Ectodermal cell (in vitro differentiated cells): ENCODE data around the gene TPM2.

Experiments used
- H3K27ac ChIP-seq: 2 replicates; pipeline ENCODE4 v1.7.0; 2013; ENCODE audit warnings: mild to moderate bottlenecking, low read depth, low read length; ENCODE audit not compliant: insufficient read depth, poor library complexity, severe bottlenecking
- H3K27me3 ChIP-seq: 2 replicates; pipeline ENCODE4 v1.7.0; 2013; ENCODE audit warnings: mild to moderate bottlenecking, low read length; ENCODE audit not compliant: insufficient read depth, control insufficient read depth, poor library complexity, severe bottlenecking
- H3K36me3 ChIP-seq: one replicate; pipeline ENCODE4 v1.7.0; 2013; ENCODE audit warnings: low read length; ENCODE audit not compliant: control insufficient read depth, insufficient read depth
- H3K4me1 ChIP-seq: one replicate; pipeline ENCODE4 v1.7.0; 2013; ENCODE audit warnings: low read length; ENCODE audit not compliant: control insufficient read depth, insufficient read depth
- H3K4me3 ChIP-seq: 2 replicates; pipeline ENCODE4 v1.7.0; 2013; ENCODE audit warnings: low read depth, low read length, control low read depth; ENCODE audit not compliant: insufficient read depth
- H3K9me3 ChIP-seq: 2 replicates; pipeline ENCODE4 v1.7.0; 2013; ENCODE audit warnings: mild to moderate bottlenecking, low read length, moderate library complexity; ENCODE audit not compliant: control insufficient read depth
- WGBS, 2 experiments: methylation state at CpG; one replicate each; pipeline ENCODE4 v1.1.7; 2013; ENCODE audit warnings: missing lambda C conversion rate in 2 of 2; 5-methylcytosine and 5-hydroxymethylcytosine counted together

Gene TPM2

DNA sequence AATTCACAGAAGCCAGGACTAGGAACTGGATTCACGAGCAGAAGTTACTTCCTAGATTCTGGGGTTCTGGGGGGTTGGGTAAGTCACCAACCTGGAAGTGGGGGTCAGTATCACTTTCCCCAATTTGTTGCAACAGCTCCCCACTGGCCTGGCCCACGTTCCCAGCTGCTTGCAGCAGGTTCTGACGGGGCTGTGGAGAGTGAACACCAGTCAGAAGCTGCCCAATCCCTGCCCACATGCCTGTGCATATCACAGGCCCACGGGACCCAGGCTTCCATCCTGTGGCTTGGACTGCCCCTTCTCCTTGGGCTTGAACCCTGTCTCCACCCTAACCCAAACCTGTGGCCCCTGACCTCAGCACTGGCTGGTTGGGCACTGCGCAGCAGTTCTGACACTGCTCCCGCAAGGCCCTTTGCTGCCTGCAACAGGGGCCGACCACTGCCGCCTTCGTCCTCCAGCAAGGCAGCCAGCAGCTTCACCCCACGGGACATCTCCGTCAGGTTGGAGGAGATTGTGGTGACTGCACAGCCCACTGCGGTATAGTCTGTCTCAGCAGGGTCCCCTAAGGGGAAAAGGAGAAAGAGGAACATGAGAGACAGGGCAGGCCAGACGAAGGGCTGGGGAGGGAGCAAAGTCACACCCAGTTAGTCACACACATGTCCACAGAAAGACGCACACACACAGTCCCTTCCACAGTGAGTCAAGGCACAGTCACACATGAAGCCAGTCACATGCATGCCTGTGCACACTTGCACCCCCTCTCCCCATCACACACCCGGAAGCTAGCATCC is 29.2 kb upstream of the TPM2 start:
- no peak overlapping the region for H3K27ac ChIP-seq
- 94 to 96% methylated on average over 15 of the region's 15 CpGs for WGBS, 2 experiments
- H3K4me1 ChIP-seq, result no peaks in the 10 kb centered on the region
- H3K27me3 ChIP-seq, result no peaks in the 10 kb centered on the region
- H3K36me3 ChIP-seq, result peaks cover 83% of the 10 kb centered on the region
- no peak overlapping the region for H3K4me3 ChIP-seq
- H3K9me3 ChIP-seq, result no peaks in the 10 kb centered on the region

DNA sequence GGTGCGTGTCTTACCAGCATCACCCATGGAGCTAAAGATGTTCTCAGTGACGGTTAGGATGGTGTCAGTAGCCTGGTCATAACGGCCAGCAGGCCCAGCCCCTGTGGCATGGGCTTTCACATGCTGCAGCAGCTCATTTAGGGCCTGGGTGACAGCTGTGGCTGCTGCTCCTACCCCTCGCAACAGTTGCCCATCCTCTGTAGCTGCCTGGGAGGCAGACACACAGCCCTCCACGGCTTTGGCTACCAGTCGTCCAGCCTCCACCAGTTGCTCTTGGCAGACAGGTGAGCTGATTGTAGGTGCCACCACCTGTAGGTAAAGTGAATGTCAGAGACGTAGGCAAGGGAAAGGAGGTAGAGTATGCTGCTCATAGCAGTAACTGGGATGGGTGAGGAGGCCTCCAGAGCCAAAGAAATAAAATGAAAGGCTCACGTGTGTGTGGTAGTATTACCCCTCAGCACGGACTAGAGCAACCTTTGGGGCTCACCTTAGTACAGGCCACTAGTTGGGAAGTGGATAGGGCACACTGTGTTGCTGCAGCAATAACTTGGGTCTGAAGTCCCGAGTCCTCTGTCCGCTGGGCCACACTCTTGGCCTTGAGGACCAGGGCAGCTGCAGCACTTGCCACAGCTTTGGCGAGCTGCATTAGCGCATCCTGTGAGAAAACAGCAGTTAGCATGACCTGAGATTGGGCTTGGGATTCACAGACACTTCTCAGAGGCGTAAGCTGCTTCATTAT is 27.6 kb upstream of the TPM2 start:
- WGBS, 2 experiments, result 94 to 95% methylated on average over 14 of the region's 14 CpGs
- no peak overlapping the region for H3K4me3 ChIP-seq
- H3K36me3 ChIP-seq, result peaks cover 87% of the 10 kb centered on the region

DNA sequence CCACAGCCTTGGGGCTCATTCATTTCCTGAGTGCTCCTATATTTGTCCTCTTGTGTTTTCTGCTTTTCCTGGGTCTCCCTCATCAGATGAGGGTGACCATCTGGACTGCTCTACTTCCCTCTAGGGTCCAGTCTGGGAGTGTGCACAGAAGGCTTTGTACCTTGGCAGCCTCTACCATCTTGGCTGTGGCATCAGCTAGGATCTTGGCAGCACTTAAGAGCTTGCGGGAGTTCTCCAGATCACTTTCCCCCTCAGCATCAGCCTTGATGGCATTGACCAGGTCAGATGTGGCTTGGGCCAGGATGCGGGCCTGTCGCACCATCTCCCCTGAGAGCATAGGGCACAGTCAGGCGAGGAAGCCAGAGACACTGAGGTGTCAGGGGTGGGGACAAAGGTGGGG is 26.5 kb upstream of the TPM2 start:
- no peaks in the 10 kb centered on the region for H3K27me3 ChIP-seq
- no peak overlapping the region for H3K4me3 ChIP-seq
- no peaks in the 10 kb centered on the region for H3K9me3 ChIP-seq
- no peak overlapping the region for H3K27ac ChIP-seq
- H3K36me3 ChIP-seq, result peaks cover 87% of the 10 kb centered on the region
- 96 to 98% methylated on average over 4 of the region's 4 CpGs for WGBS, 2 experiments
- no peaks in the 10 kb centered on the region for H3K4me1 ChIP-seq

More for the DNA sequence above, 27.6 kb upstream of the TPM2 start:
- no peak overlapping the region for H3K27ac ChIP-seq
- H3K4me1 ChIP-seq, result no peaks in the 10 kb centered on the region
- H3K27me3 ChIP-seq, result no peaks in the 10 kb centered on the region
- no peaks in the 10 kb centered on the region for H3K9me3 ChIP-seq

- H3K27ac ChIP-seq, result no peak overlapping the region
- WGBS, 2 experiments, result 92 to 94% methylated on average over 13 of the region's 13 CpGs
- no peaks in the 10 kb centered on the region for H3K27me3 ChIP-seq
- no peaks in the 10 kb centered on the region for H3K4me1 ChIP-seq
- H3K4me3 ChIP-seq, result no peak overlapping the region
- no peaks in the 10 kb centered on the region for H3K9me3 ChIP-seq
- peaks cover 89% of the 10 kb centered on the region for H3K36me3 ChIP-seq
Measured at GRCh38 chr9:35714579-35715252, 25.0 kb upstream of the TPM2 start.

- Histone ChIP-seq H3K36me3 (peaks cover 87% of the 10 kb centered on the region), H3K9me3 (no peaks in the 10 kb centered on the region), H3K4me3 (no peak overlapping the region), H3K27ac (no peak overlapping the region), H3K4me1 (no peaks in the 10 kb centered on the region), H3K27me3 (no peaks in the 10 kb centered on the region)
- WGBS, 2 experiments, result 97% methylated on average over 6 of the region's 6 CpGs
Measured at GRCh38 chr9:35714123-35714522, 24.4 kb upstream of the TPM2 start.

DNA sequence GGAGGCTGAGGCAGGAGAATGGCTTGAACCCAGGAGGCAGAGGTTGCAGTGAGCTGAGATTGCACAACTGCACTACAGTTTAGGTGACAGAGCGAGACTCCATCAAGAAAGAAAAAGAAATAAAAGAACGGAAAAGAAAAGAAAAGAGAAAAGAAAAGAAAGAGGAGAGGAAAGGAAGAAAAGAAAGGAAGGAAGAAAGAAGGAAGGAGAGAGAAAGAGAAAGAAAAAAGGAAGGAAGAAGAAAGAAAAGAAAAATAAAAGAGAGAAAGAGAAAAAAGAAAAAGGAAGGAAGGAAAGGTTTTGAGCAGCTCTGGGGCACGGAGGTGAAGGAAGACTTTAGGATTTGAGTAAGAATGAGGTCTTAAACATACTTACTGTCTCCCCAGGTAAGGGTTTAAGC is 23.9 kb upstream of the TPM2 start:
- Histone ChIP-seq H3K9me3 (no peaks in the 10 kb centered on the region), H3K4me1 (no peaks in the 10 kb centered on the region), H3K36me3 (peaks cover 83% of the 10 kb centered on the region)

DNA sequence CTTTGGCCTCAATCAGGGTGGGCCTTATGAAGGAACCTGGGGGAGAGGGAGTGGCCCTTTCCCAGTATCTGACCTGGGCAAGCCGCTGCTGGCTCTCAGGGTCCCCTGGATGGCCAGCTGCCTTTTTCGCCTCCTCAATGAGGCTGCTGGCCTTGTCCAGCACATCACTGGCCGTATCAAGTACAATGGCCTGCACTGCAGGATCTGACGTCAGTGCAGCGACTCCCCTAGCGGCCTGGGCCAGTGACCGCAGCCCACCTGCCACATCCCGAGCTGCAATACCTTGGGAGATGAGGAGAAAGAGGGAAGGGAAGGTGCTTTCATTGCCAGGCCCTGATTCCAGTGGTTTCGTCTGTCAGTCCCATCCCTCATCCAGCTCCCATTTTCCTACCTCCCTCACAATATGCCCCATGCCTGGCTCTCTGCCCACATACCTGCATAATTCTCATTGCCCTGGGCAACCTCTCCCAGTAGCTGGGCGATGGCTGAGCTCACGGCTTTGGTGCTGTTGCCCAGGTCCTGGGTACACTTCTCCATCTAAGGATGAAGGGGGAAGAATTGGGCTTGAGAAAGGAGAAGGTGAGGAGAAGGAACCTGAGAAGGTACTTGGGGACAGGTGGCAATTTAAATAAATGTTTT is 23.2 kb upstream of the TPM2 start:
- H3K4me1 ChIP-seq, result no peaks in the 10 kb centered on the region
- no peak overlapping the region for H3K4me3 ChIP-seq
- H3K27me3 ChIP-seq, result no peaks in the 10 kb centered on the region
- 92 to 94% methylated on average over 11 of the region's 11 CpGs for WGBS, 2 experiments
- H3K36me3 ChIP-seq, result peaks cover 86% of the 10 kb centered on the region
- no peak overlapping the region for H3K27ac ChIP-seq
- H3K9me3 ChIP-seq, result no peaks in the 10 kb centered on the region

More for the DNA sequence above, 23.9 kb upstream of the TPM2 start:
- WGBS, 2 experiments, result 92 to 95% methylated on average over 3 of the region's 3 CpGs
- Histone ChIP-seq H3K27ac (no peak overlapping the region), H3K27me3 (no peaks in the 10 kb centered on the region), H3K4me3 (no peak overlapping the region)

GRCh38 chr9:35711501-35712428 is 22.0 kb upstream of the TPM2 start:
- Histone ChIP-seq H3K27me3 (no peaks in the 10 kb centered on the region), H3K27ac (no peak overlapping the region), H3K4me1 (no peaks in the 10 kb centered on the region), H3K9me3 (no peaks in the 10 kb centered on the region), H3K4me3 (no peak overlapping the region), H3K36me3 (peaks cover 86% of the 10 kb centered on the region)
- WGBS, 2 experiments, result 91 to 92% methylated on average over 21 of the region's 21 CpGs

DNA sequence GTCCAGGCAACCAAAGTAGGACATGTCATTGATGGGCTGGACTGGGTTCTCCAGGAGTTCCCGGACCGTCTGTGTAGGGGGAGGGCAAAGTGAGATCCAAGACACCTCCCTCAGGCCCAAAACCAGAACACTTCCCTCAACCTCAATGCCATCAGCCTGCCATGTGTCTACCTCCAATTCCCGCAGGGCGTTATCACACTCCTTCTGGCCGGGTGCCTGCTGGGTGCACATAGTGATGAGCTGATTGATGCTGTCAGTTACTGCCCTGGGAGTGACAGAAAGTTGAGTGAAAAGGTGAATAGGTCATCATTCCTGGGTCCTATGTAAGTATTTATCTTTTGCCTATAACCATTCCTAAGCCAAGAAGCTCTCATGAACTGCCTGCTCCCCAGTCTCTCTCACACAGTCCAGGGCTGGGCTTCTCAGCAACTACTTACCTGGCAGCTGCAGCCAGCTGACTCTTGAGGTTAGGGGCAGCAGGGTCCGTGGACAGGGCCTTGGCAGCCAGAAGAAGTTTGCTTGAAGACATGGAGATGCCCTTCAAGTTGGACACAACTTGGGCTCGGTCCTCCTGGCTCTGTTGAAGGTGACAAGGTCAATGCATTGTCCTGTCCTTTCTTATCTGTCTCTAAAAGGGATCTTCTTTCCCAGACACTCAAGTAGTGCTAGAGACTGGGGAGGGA is 21.2 kb upstream of the TPM2 start:
- no peak overlapping the region for H3K4me3 ChIP-seq
- H3K9me3 ChIP-seq, result no peaks in the 10 kb centered on the region
- 91 to 97% methylated on average over 5 to 7 of the region's 7 CpGs for WGBS, 2 experiments
- H3K27me3 ChIP-seq, result no peaks in the 10 kb centered on the region
- peaks cover 88% of the 10 kb centered on the region for H3K36me3 ChIP-seq
- no peaks in the 10 kb centered on the region for H3K4me1 ChIP-seq
- H3K27ac ChIP-seq, result no peak overlapping the region
